ENCODE measurements around the gene KRT84.

The KRT84 gene

GRCh38 chr12:52341066-52341580 lies 44.3 kb downstream of the KRT84 start:
- no peak overlapping the region for H3K27ac ChIP-seq (ENCODE audit: low read depth, low read length)
- no peaks in the 10 kb centered on the region for H3K36me3 ChIP-seq (ENCODE audit: control insufficient read depth, insufficient read depth, low read length)
- no peaks in the 10 kb centered on the region for H3K4me1 ChIP-seq (ENCODE audit: control insufficient read depth, insufficient read depth, low read length)
- no peak overlapping the region for H3K4me3 ChIP-seq (ENCODE audit: low read depth, low read length)
- no peaks in the 10 kb centered on the region for H3K27me3 ChIP-seq (ENCODE audit: control insufficient read depth, insufficient read depth, low read length)
- no peak overlapping the region for H3K9ac ChIP-seq (ENCODE audit: low read length)
- H3K9me3 ChIP-seq (ENCODE audit: control insufficient read depth, insufficient read depth, low read depth, low read length) = peaks cover 8% of the 10 kb centered on the region

GRCh38 chr12:52338241-52338960 lies 47.1 kb downstream of the KRT84 start:
- H3K4me1 ChIP-seq (ENCODE audit: control insufficient read depth, insufficient read depth, low read length) = no peaks in the 10 kb centered on the region
- no peak overlapping the region for H3K9ac ChIP-seq (ENCODE audit: low read length)

DNA sequence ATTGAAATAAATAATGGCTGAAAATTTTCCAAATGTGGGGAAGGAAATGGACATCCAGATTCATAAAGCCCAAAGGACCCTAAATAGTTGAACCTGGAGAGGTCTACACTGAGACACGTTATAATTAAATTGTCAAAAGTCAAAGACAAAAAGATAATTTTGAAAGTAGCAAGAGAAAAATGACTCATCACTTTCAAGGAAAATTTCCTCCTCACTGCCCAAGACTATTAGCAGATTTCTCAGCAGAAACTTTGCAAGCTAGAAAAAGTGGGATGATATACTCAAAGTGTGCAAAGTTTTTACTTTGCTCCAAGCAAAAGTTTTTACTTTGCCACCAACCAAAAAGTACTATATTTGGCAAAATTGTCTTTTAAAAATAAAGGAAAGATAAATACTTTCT lies 48.4 kb downstream of the KRT84 start:
- Histone ChIP-seq H3K36me3 (ENCODE audit: control insufficient read depth, insufficient read depth, low read length) (no peaks in the 10 kb centered on the region), H3K27ac (ENCODE audit: low read depth, low read length) (no peak overlapping the region), H3K4me1 (ENCODE audit: control insufficient read depth, insufficient read depth, low read length) (no peaks in the 10 kb centered on the region), H3K4me3 (ENCODE audit: low read depth, low read length) (no peak overlapping the region), H3K9ac (ENCODE audit: low read length) (no peak overlapping the region), H3K27me3 (ENCODE audit: control insufficient read depth, insufficient read depth, low read length) (no peaks in the 10 kb centered on the region), H3K9me3 (ENCODE audit: control insufficient read depth, insufficient read depth, low read depth, low read length) (no peaks in the 10 kb centered on the region)

More at GRCh38 chr12:52338241-52338960, 47.1 kb downstream of the KRT84 start:
- Histone ChIP-seq H3K27me3 (ENCODE audit: control insufficient read depth, insufficient read depth, low read length) (no peaks in the 10 kb centered on the region), H3K27ac (ENCODE audit: low read depth, low read length) (no peak overlapping the region), H3K4me3 (ENCODE audit: low read depth, low read length) (no peak overlapping the region), H3K9me3 (ENCODE audit: control insufficient read depth, insufficient read depth, low read depth, low read length) (peaks cover 5% of the 10 kb centered on the region; the same call in 1 of the 2 replicates), H3K36me3 (ENCODE audit: control insufficient read depth, insufficient read depth, low read length) (no peaks in the 10 kb centered on the region)

GRCh38 chr12:52336641-52337040 lies 48.8 kb downstream of the KRT84 start:
- H3K9me3 ChIP-seq (ENCODE audit: control insufficient read depth, insufficient read depth, low read depth, low read length) = no peaks in the 10 kb centered on the region
- no peak overlapping the region for H3K9ac ChIP-seq (ENCODE audit: low read length)
- H3K36me3 ChIP-seq (ENCODE audit: control insufficient read depth, insufficient read depth, low read length) = no peaks in the 10 kb centered on the region
- H3K4me1 ChIP-seq (ENCODE audit: control insufficient read depth, insufficient read depth, low read length) = no peaks in the 10 kb centered on the region
- H3K27ac ChIP-seq (ENCODE audit: low read depth, low read length) = no peak overlapping the region
- no peaks in the 10 kb centered on the region for H3K27me3 ChIP-seq (ENCODE audit: control insufficient read depth, insufficient read depth, low read length)
- H3K4me3 ChIP-seq (ENCODE audit: low read depth, low read length) = no peak overlapping the region

DNA sequence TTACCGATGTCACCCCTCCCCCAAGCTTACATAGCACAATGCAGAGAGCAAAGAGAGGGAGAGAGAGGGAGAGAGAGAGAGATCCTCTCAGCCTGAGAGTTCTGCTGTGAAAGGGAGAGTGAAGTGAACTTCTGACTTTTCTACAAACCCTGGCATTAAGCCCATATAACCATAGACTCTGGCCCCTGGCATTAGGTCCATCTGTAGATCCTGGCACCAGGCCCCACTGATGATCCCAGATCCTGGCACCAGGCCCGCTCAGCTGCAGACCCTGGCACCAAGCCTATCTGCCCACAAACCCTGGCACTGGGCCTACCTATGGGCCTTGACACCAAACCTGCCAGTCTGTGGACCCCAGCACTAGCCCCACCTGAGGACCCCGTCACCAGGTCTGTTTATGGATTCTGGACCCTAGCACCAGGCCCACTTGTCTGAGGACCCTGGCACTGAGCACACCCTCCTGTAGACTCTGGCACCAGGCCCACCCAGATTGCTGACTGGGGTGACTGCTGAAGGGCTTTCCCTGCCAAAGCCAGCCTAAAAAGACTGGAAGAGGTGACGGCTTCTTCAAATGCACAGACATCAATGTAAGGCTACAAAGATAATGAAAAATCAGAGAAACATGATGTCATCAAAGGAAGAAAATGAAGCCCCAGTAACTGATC lies 49.7 kb downstream of the KRT84 start:
- H3K36me3 ChIP-seq (ENCODE audit: control insufficient read depth, insufficient read depth, low read length) = no peaks in the 10 kb centered on the region
- no peak overlapping the region for H3K9ac ChIP-seq (ENCODE audit: low read length)
- no peaks in the 10 kb centered on the region for H3K9me3 ChIP-seq (ENCODE audit: control insufficient read depth, insufficient read depth, low read depth, low read length)

GRCh38 chr12:52334185-52334584 lies 51.3 kb downstream of the KRT84 start:
- Histone ChIP-seq H3K4me3 (ENCODE audit: low read depth, low read length) (no peak overlapping the region), H3K9me3 (ENCODE audit: control insufficient read depth, insufficient read depth, low read depth, low read length) (no peaks in the 10 kb centered on the region), H3K36me3 (ENCODE audit: control insufficient read depth, insufficient read depth, low read length) (no peaks in the 10 kb centered on the region), H3K4me1 (ENCODE audit: control insufficient read depth, insufficient read depth, low read length) (no peaks in the 10 kb centered on the region), H3K27me3 (ENCODE audit: control insufficient read depth, insufficient read depth, low read length) (no peaks in the 10 kb centered on the region), H3K9ac (ENCODE audit: low read length) (no peak overlapping the region), H3K27ac (ENCODE audit: low read depth, low read length) (no peak overlapping the region)

More for the DNA sequence above, 49.7 kb downstream of the KRT84 start:
- Histone ChIP-seq H3K27me3 (ENCODE audit: control insufficient read depth, insufficient read depth, low read length) (no peaks in the 10 kb centered on the region), H3K4me1 (ENCODE audit: control insufficient read depth, insufficient read depth, low read length) (no peaks in the 10 kb centered on the region), H3K27ac (ENCODE audit: low read depth, low read length) (no peak overlapping the region), H3K4me3 (ENCODE audit: low read depth, low read length) (no peak overlapping the region)

DNA sequence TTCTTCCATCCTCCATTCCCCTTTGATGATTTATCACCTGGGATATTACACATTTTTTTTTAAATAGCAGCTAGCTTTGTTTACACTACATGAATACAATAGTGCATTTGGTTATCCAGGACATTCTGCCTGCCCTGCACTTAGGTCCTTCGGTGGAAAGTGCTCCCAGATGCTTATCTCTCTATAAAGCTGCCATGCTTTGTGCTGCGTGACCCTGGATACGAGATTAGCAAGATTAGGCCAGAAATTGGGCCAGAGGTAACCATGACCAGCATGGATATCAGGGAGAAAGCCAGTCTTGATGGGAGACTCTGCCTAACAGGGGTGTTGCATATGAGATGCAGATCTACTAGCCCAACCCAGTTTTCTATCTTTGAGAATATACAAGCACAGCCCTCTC lies 52.1 kb downstream of the KRT84 start:
- Histone ChIP-seq H3K36me3 (ENCODE audit: control insufficient read depth, insufficient read depth, low read length) (no peaks in the 10 kb centered on the region), H3K27me3 (ENCODE audit: control insufficient read depth, insufficient read depth, low read length) (no peaks in the 10 kb centered on the region), H3K27ac (ENCODE audit: low read depth, low read length) (no peak overlapping the region), H3K9me3 (ENCODE audit: control insufficient read depth, insufficient read depth, low read depth, low read length) (no peaks in the 10 kb centered on the region), H3K4me1 (ENCODE audit: control insufficient read depth, insufficient read depth, low read length) (no peaks in the 10 kb centered on the region), H3K9ac (ENCODE audit: low read length) (no peak overlapping the region), H3K4me3 (ENCODE audit: low read depth, low read length) (no peak overlapping the region)

DNA sequence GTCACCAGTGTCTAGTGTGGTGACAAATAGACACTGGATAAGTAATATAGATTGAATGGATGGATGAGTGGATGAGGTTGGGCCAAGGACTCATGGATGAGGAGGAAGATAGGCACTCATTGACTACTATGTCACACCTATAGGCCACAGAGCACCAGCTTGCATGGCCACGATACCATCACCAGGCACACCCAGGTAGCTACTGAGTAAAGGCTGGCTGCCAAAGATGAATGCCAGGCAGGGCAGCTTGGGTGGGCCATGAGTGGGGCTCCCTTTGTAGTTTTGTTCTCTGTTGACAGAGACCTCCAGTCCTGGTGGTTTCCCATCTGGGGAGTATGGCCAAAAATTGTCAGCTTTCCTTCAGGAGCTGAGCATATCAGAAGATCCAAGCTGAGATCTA lies 53.1 kb downstream of the KRT84 start:
- Histone ChIP-seq H3K4me1 (ENCODE audit: control insufficient read depth, insufficient read depth, low read length) (no peaks in the 10 kb centered on the region), H3K27me3 (ENCODE audit: control insufficient read depth, insufficient read depth, low read length) (no peaks in the 10 kb centered on the region), H3K9me3 (ENCODE audit: control insufficient read depth, insufficient read depth, low read depth, low read length) (no peaks in the 10 kb centered on the region), H3K9ac (ENCODE audit: low read length) (no peak overlapping the region), H3K4me3 (ENCODE audit: low read depth, low read length) (no peak overlapping the region), H3K36me3 (ENCODE audit: control insufficient read depth, insufficient read depth, low read length) (no peaks in the 10 kb centered on the region), H3K27ac (ENCODE audit: low read depth, low read length) (no peak overlapping the region)

- no peaks in the 10 kb centered on the region for H3K27me3 ChIP-seq (ENCODE audit: control insufficient read depth, insufficient read depth, low read length)
- H3K9ac ChIP-seq (ENCODE audit: low read length) = no peak overlapping the region
- no peaks in the 10 kb centered on the region for H3K9me3 ChIP-seq (ENCODE audit: control insufficient read depth, insufficient read depth, low read depth, low read length)
- H3K36me3 ChIP-seq (ENCODE audit: control insufficient read depth, insufficient read depth, low read length) = no peaks in the 10 kb centered on the region
- no peaks in the 10 kb centered on the region for H3K4me1 ChIP-seq (ENCODE audit: control insufficient read depth, insufficient read depth, low read length)
- H3K4me3 ChIP-seq (ENCODE audit: low read depth, low read length) = no peak overlapping the region
- H3K27ac ChIP-seq (ENCODE audit: low read depth, low read length) = no peak overlapping the region
Measured at GRCh38 chr12:52331833-52332232, 53.6 kb downstream of the KRT84 start.

DNA sequence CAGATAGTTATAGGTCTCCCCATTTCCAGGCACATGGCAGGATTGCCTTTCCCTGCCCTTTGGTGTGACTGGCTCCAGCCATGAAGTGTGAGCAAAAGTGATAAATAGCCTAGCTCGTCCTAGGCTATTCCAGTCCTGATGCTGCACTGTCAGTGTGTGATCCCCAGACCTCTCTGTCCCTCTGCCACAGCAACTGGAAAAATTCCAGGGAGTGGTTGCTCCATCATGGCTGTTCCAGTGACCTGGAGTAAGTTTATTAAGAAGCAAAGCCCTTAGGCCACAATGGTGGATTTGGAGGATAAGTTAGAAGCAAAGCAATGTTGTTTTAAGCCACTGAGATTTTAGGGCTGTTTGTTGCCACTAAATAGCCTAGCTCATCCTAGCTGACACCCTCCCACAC lies 54.4 kb downstream of the KRT84 start:
- Histone ChIP-seq H3K9ac (ENCODE audit: low read length) (no peak overlapping the region), H3K27ac (ENCODE audit: low read depth, low read length) (no peak overlapping the region), H3K36me3 (ENCODE audit: control insufficient read depth, insufficient read depth, low read length) (no peaks in the 10 kb centered on the region)

DNA sequence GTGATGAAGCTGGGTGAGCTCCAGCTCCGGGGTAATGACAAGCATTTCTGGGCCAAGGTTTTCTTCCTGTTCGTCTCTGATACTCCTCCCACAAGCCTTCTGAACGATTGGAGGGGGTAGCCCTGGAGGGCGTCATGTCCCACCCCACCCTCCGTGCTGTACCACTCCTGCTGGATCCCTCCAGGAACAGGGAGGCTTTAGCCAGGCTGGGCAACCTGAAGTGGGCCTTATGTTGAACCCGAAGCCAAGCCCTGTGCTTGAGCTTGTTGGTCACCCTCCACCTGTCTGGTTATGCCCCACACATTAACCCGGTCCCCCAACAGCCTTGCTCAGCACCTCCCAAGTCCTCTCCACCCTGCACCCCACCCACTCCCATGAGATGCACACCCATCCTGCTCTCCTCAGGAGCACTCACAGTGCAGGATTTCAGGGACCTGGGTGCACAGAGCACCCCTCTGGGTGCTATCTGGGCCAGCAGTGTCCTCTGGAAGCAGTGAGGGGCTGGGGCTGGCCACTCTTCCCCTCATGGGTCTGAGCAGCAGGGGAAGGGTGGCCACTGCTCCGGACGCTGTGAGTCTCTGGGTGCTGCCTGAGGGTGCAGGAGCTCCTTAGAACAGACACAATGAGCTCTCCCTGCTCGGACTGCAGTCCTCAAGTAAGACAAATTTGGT lies 57.5 kb downstream of the KRT84 start:
- Histone ChIP-seq H3K4me3 (ENCODE audit: low read depth, low read length) (no peak overlapping the region), H3K36me3 (ENCODE audit: control insufficient read depth, insufficient read depth, low read length) (no peaks in the 10 kb centered on the region), H3K9me3 (ENCODE audit: control insufficient read depth, insufficient read depth, low read depth, low read length) (no peaks in the 10 kb centered on the region), H3K4me1 (ENCODE audit: control insufficient read depth, insufficient read depth, low read length) (no peaks in the 10 kb centered on the region), H3K27me3 (ENCODE audit: control insufficient read depth, insufficient read depth, low read length) (peaks cover 3% of the 10 kb centered on the region; the same call in 1 of the 2 replicates), H3K27ac (ENCODE audit: low read depth, low read length) (no peak overlapping the region), H3K9ac (ENCODE audit: low read length) (no peak overlapping the region)

More for the DNA sequence above, 54.4 kb downstream of the KRT84 start:
- Histone ChIP-seq H3K4me3 (ENCODE audit: low read depth, low read length) (no peak overlapping the region), H3K4me1 (ENCODE audit: control insufficient read depth, insufficient read depth, low read length) (no peaks in the 10 kb centered on the region), H3K27me3 (ENCODE audit: control insufficient read depth, insufficient read depth, low read length) (no peaks in the 10 kb centered on the region), H3K9me3 (ENCODE audit: control insufficient read depth, insufficient read depth, low read depth, low read length) (no peaks in the 10 kb centered on the region)
